Measurements from ENCODE around the gene UBE2Q2.
"Not testable (repeated sequence)": the region's sequence is repeated elsewhere in the genome, so short reads cannot be mapped to it uniquely, and the experiment has no call there.

Gene UBE2Q2

DNA sequence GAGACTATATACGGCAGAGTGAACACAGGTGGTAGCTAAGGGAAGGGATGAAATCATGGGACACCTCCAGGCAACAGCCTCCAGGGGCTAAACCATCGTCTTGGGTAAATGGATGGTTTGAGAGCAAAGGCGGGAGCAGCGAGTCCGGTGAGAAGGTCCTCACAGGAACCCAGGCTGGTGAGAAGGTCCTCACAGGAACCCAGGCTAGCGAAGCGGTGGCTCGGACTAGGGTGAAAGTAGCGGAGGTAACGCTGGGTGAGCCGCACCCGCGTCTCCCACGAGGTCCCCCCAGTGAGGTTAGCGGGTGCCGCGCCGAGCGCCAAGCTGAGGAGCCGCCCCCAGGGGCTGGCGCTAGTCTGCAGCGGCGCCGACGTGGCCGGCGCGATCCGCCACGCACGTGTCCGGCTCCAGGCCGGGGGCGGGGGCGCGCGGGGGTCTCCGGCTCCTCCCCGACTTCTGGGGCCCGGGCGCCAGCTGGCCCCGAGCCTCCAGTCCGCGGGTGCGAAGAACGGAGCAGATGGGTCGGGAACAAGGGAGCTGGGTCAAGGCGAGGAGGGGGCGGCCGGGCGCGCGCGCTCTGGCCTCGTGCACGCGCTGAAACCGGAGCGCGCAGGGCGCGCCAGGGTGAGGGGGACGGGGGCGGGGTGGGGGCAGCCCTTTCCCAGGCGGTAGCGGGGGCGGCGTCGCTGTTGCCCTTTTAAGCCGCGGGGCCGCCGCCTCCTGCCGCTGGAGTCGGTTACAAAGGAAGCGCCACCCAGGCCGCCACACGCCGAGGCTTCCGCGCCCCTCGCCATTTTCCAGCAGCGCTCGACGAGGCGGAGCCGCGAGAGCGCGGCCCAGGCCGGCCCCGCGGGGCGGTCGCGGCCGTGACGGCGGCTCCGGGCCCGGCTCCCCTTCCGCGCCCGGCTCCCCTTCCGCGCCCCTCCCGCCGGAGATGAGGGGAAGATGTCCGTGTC lies at the start of gene UBE2Q2:
Gene UBE2Q2, plus strand, starts transcription at position 726 of the 956 bp plus-strand sequence. Its CDS starts 220 bp downstream, at position 946.
- peak in 51 of 58 donors; percentile 11 to 69 (median 49) for DNase-seq

DNA sequence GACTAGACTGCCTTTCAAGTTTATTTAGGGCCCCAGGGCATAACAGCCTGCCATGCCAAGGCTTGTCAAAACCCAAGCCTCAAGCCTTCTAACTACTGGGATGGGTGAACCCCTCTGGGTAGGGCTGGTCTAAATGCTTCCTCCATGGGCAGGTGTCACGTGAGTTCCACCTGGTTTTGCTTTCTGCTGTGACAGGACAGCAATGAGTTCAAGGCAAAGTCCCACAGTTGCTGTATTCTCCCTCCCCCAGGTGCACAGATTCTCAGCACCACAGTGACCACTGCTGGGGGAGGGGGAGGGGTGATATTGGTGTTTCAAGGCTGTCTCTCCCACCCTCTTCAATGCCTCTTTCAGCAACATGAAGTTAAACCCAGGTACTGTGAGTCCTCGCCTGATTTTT lies 46.9 kb upstream of the UBE2Q2 start:
- DNase-seq: no peak

DNA sequence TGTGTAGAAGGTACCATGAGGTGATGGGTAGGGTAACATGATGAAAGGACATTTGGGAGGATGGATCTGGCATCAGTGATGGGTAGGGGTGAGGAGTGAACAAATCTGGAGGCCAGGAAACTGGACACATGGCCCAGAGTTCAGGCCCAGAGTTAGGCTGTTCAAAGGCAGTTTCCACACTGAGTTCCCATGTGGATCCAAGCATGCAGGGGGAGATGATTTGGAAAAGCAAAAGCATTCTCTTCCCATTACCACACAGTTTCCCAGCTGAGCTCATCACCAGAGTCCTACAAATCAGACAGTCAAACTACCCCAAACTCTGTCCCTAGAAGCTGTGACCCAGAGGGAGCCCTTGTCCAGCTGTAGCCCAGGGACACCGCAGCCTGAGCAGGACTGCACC lies 46.1 kb upstream of the UBE2Q2 start:
- not testable (repeated sequence) for DNase-seq

DNA sequence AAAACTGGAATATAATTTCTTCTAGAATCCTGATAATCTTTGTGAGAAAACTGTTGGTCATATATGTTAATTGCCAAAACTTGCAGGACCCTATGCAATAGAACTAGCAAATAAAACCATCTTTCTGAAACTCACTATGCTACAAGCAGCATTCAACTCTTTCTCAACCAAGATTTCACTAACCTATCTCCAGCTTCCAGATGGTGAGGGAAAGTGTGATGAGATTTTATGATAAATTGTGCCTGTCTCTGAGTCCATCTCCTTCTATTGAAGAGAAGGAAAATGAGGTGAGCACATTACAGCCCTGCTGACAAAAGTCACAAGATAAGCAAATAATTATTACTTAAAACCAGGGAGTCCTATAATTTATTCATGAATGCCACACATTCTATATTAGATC lies 44.1 kb upstream of the UBE2Q2 start:
- no peak for DNase-seq

DNA sequence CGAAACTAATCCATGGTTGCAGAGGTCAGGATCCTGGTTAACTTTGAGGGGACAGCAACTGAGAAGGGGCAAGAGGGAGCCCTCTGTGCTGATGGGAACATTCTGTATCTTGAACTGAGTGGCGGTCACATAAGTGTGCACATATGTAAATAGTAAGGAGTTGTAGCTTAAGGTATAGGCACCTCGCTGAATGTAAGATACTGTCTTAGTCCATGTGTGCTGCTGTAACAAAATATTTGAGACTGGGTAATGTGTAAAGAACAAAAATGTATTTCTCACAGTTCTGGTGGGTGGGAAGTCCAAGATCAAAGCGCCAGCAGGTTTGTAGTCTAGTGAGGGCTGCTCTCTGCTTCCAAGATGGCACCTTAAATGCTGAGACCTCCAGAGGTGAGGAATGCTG lies 42.8 kb upstream of the UBE2Q2 start:
- DNase-seq: not testable (repeated sequence)

DNA sequence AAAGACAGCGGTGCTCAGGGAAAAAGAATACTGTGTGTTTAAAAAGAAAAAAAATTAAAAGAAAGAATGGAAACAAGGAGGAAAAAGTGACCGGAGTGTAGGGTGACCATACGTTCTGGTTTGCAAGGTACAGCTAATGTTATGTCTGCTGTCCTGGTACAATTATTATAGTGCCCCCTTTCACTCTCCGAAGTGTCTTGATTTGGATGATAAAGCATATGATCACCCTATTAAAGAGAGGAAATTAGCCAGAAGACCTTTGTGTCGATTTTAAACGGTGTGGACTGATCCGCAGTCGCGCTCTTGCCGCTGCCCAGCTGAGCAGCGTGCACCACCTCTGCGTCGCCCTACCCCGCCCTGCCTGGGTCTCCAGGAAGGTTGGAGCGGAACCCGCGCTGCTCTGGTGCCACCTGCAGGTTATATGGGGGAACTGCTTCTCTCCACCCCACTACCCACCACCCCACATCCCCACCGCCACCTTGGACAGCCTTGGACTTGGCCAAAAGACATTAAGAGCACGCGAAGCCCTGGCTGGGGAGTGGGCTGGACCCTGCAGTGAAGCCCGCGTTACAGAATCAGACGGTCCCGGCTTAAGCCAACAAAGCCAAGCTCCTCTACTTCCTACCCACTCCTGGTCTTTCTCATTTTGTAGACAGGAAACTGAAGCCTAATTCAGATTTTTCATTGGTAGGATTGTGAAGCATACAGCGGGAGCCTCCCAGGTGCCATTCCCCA lies 41.2 kb upstream of the UBE2Q2 start:
- DNase-seq: peak in 55 of 58 donors; percentile 1 to 73 (median 41)

DNA sequence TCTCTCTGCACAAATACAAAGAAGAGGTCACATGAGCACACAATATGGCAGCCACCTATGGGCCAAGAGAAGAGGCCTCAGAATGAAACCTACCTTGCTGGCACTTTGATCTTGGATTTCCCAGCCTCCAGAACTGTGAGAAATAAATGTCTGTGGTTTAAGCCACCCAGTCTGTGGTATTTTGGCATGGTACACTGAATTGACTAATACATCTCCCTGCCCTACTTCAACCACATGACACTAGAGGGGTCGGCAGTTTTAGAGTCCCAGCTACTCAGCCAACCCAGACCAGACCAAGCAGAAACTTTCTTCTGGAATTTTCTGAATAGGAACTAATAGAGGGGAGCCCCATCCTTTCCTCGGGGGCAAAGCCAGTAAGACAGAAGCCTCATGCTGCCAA lies 35.8 kb upstream of the UBE2Q2 start:
- DNase-seq: not testable (repeated sequence)

DNA sequence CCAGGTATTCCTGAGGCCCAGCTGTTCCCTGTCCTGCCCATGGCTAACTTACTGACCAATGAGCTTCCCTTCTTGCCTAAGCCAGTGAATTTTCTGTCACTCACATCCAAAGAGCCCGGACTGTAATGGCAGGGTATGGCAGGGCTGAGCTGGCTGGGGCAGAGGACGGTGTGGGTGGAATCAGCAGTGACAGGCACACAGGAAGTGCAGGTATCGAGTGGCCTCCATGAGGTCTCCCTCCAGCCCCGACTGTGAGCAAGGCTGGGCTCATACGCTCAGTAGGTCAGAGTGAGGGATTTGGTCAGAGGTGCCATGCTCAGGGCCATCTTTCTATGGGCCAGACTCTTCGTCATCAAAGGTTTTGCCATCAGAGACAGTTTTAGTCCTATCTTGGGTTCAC lies 35.2 kb upstream of the UBE2Q2 start:
- DNase-seq: not testable (repeated sequence)

DNA sequence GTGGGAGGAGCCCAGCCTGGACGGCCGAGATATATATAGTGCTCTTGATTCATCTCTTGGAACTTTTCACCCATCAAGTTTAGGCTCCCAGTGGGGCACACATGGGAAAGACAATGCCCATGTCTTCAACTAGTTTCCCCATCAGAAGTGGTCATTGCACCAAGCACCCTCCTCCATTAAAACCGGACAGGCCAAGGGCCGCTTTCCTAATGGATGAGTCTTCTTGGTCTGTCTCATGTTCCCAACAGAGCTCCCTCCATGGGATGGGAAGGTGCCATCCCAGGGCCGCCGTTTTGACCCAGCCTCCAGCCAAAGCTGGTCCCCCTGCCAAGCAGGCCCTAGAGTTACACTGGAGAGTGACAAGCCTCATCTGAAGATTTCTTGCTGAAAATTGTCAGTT lies 34.7 kb upstream of the UBE2Q2 start:
- DNase-seq: no peak

DNA sequence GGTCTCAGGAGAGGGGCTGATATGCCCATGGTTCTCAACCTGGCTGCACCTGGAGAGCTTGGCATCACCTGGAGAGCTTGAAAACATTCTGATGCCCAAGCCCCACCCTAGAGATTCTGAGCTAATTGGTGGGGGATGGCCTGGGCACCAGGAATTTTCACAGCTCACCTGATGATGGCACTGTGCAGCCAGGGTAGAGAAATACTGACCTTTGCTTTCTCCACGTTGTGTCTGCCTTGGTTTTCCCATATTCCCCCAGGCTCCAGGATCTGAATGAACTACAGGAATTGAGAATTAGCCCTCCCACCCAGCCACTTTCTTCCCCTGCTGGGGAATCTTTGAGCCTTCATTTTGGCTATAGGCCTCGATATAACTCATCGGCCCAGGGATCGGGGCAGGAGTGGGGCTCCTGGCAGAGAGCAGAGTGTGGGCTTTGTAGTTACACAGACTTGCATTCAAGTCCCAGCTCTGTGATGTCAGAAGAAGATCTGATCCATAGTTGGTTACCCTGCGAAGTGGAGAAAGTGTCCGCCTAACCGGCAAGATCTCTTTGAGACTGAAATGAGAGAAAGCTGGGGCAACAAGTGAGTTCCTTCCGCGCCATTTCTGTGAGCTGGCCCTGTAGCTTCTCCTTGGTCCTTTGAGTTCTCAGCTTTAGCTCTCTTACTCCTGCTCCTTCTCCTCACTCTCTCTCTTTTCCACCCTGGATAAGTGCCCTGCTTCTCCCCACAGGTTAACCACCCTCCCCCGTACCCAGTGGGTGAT lies 33.1 kb upstream of the UBE2Q2 start:
- DNase-seq: no peak

DNA sequence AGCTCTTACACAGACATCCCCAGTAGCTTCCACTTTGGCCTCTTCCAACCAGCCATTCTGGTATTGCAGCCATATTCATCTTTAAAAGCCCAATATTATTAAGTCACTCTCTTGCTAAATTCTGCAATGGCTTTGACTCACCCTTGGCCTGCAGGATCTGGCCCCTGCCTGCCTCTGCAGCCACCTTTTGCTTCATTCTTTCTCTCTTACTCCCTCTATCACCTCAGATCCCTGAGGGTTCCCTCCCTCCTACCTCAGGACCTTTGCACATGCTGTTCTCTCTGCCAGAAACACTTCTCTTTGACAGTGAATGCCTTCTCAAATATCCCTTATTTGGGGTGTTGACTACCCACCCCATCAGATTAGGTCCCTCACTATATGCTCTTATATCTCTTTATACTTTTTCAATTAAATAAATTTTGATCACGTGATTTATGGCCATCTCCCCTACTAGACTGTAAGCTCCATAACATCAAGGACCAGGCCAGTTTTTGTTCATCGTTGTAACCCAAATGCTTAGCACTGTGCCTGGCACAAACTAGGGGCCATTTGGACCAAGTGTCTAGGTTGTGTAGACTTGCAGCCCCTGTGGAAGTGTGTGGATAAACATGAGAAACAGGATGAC lies 32.3 kb upstream of the UBE2Q2 start:
- no peak for DNase-seq

DNA sequence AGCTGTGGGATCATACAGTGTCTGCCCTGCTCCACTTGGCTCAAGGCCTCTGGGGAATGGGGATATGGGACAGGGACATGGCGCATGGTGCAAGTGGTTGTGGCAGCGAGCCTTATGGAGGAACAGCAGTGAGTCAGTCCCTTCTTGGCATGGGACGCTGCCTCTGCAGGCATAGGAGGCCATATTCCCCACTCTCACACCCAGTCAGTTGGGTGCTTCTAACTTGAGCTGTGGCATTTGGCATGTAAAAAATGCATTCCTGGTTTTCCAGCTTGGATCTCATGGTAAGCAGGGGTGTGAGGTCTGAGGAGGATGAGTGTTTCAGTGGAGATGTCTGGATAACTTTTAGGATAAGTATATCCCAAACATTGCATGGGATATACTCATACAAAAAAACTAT lies 31.6 kb upstream of the UBE2Q2 start:
- DNase-seq: no peak

DNA sequence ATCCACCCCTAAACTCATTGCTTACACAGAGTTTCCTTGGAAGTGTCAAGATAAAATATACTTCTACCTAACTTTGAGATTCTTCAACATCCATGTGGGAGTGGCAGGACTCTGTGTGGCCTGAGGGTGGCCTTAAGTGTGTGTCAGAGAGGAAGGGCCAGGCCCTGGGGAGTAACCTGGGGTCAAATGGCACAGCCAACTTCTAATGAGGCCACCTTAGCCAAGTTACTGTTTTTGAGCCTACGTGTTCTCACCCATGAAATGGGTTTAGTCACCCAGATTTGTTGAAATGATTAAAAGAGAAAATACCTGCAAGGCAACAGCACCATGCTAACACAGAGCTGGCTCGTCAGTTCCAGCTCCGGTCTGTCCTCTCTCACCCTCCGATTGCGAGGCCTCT lies 28.5 kb upstream of the UBE2Q2 start:
- DNase-seq: no peak

DNA sequence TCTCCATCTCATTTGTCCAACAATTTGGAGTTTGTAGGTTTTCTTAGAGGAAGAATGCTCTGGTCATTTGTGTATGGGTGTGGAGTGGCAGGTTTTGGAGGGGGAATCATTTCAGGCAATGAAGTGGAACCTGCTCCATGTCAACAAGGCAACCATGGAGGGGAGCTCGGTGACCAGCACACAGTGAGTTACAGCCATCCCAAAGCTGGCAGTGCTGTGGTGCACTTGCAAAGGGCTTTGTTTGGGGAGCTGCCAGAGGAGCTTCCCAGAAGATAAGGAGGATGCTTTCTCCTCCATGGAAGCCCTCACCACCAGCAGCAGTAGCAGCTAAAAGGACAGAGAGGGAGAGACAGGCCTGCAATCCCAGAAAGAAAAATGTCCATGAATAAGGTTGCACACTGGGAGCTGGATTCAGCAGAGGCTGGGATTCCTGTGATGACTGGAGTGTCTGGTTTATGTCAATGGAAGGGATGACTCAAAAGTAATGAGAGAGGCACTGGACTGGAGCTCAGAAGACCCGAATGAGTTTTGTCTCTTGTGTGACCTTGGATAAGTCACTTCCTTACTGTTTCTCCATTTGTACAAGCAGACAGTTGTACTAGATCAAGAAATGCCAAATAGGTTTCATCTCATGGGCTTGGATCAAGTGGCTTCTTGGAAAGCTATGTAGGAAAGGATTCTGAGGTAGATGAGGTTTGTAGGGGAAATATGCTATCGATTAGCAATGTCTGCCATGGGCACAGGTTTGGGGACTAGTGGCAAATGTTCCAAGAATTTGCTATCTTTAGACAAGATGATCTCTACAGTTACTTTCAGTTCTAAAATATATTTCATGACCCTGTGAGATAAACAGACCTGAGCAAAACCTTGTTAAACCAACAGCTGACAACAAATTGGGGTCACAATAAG lies 27.2 kb upstream of the UBE2Q2 start:
- DNase-seq: no peak

DNA sequence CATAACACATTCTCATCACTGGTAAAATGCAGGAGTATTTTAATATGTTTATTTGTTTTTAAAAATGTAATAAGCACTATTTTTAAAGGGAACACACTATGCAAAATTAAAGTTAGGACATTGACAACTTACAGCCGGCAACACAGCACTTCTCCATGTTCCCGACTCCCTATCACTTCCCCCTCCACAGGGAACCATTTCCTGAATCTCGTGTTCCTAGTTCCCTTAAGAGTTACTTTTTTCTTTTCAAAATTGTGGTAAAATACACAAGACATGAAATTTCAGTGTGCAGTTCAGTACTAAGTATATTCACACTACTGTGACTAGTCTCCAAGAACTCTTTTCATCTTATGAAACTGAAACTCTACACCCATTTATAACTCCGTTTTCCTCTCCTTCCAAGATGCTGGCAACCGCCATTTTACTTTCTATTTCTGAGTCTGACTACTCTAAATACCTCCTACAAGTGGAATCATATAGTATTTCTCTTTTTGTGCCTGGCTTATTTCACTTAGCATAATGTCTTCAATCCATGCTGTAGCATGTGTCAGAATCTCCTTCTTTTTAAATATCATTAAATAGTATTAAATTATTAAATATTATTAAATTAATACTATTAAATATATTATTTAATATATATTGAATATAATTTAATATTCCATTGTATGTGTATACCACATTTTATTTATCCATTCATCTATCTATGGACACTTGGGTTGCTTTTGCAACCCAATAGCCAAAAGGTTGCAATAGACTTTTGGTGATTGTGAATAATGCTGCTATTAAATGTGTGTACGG lies 25.9 kb upstream of the UBE2Q2 start:
- no peak for DNase-seq

DNA sequence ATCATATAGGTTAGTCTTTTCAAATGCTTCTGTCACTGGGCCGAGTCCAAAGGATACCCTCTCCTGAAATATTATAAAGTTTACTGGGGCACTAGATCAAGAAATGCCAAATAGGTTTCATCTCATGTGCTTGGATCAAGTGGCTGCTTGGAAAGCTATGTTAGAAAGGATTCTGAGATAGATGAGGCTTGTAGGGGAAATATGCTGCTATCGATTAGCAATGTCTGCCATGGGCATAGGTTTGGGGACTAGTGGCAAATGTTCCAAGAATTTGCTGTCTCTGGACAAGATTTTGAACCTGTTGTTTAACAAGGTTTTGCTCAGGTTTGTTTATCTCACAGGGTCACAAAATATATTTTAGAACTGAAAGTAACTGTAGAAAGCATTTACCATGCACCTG lies 23.0 kb upstream of the UBE2Q2 start:
- no peak for DNase-seq

DNA sequence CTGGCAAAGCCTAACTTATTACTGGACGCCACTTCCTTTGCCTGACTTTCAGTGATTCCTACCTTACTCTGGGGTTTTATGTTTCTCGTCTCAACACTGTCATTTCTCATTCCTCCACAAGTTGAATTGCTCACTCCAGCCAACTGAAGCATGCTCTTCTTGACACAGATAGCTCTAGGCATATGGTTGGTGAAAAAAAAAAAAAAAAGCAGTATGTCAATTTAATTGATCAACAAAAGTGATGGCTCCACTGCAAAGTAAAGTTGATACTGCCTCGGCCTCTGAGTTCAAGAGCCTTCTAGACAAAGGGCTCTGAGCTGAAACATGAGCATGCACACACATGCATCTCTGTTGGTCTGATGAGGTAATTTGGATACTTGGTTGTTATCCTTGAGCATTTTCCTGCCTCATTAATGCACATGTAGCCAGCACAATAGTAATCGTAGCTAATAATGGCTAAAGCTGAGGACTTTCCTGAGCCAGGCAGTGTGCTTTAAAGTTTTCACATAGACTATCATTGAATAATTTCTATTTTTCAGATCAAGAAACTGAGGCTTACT lies 21.4 kb upstream of the UBE2Q2 start:
- DNase-seq: no peak

DNA sequence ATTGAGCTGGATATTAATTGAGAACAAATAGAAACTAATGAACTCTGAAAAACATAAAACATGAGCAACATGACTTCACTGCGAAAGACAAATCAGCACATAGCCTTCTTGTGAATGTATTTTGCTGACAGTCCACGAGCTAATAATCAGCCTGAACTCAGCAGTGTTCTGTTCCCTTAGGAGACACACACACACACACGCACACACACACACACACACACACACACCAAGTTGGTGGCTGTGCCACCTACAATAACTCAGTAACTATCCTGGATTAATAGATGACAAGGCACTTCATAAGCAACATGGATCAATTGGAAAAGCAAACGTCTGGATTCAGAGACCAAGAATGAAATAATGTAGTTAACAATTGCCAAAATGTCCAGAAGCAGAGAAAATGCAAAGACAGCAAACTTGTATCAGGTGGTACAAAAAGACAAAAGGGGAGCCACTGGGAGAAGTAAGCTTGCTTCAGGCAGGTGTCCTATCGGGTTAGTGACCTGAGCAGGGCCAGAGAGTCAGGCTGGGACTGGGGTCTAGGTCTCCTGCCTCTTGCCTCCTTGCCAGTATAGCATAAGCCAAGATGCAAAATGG lies 20.5 kb upstream of the UBE2Q2 start:
- no peak for DNase-seq

Data from anterior cingulate cortex (tissue), 58 donors.